Spleen (tissue), 11 donors: Measurements from ENCODE around the gene F2RL1. TPM values are rescaled to one million over a fixed set of nuclear protein-coding genes. Genes with fewer than 3 reads are reported as not detected.

ENCODE experiments used
- DNase-seq: peaks from one replicate; pipeline ENCODE4 v3.0.0-alpha.2; 2020
- H3K27ac ChIP-seq, 8 donors: fragments of 200-600 bp; sonication (generic) in 7 of 8; 1 replicate in 4 of 8; 2 replicates in 4 of 8; pipeline versions ENCODE4 v1.5.0 to v1.8.0; 2016 to 2021; ENCODE audit warnings: inconsistent platforms in 4 of 8, mild to moderate bottlenecking in 4 of 8, moderate library complexity in 1 of 8
- H3K27me3 ChIP-seq, 7 donors: fragments of 200-600 bp; sonication (generic) in 6 of 7; replicated peaks in 1 of 7; 1 replicate in 4 of 7; 2 replicates in 3 of 7; pipeline versions ENCODE4 v1.5.0 to v1.8.0; 2016 to 2021; ENCODE audit warnings: inconsistent platforms in 3 of 7, mild to moderate bottlenecking in 1 of 7
- H3K36me3 ChIP-seq, 6 donors: fragments of 200-600 bp; sonication (generic) in 5 of 6; 1 replicate in 4 of 6; 2 replicates in 2 of 6; pipeline versions ENCODE4 v1.5.0 to v1.8.0; 2016 to 2021; ENCODE audit warnings: inconsistent platforms in 2 of 6
- H3K4me1 ChIP-seq, 6 donors: fragments of 200-600 bp; sonication (generic) in 5 of 6; 1 replicate in 3 of 6; 2 replicates in 3 of 6; pipeline versions ENCODE4 v1.5.0 to v1.8.0; 2016 to 2021; ENCODE audit warnings: inconsistent platforms in 3 of 6
- H3K4me3 ChIP-seq, 8 donors: fragments of 200-600 bp; sonication (generic) in 7 of 8; 1 replicate in 4 of 8; 2 replicates in 4 of 8; pipeline versions ENCODE4 v1.5.0 to v1.8.0; 2016 to 2021; ENCODE audit warnings: inconsistent platforms in 4 of 8, mild to moderate bottlenecking in 4 of 8, moderate library complexity in 2 of 8
- H3K9me3 ChIP-seq, 8 donors: fragments of 200-600 bp; sonication (generic) in 7 of 8; 1 replicate in 4 of 8; 2 replicates in 4 of 8; pipeline versions ENCODE4 v1.5.0 to v1.8.0; 2016 to 2021; ENCODE audit warnings: inconsistent platforms in 4 of 8
- CTCF ChIP-seq, 11 experiments: fragments of 200-600 bp in 7 of 11; fragments of 450-650 bp in 4 of 11; sonication (generic) in 4 of 11; IDR thresholded peaks in 8 of 11; conservative IDR thresholded peaks in 3 of 11; 1 replicate in 7 of 11; 2 replicates in 4 of 11; pipeline versions ENCODE4 v1.4.0 to v1.8.0; 2016 to 2021; ENCODE audit warnings: antibody characterized with exemption in 11 of 11, inconsistent platforms in 4 of 11, mild to moderate bottlenecking in 1 of 11
- POLR2A ChIP-seq, 3 donors: fragments of 450-650 bp; IDR thresholded peaks; one replicate each; pipeline ENCODE4 v1.5.1; 2017; ENCODE audit warnings: antibody characterized with exemption in 3 of 3, mild to moderate bottlenecking in 1 of 3
- POLR2AphosphoS5 ChIP-seq, 3 donors: sonication (generic); formaldehyde crosslinking; IDR thresholded peaks; one replicate each; pipeline ENCODE4 v1.5.1; 2017; ENCODE audit warnings: antibody characterized with exemption in 3 of 3
- WGBS, 5 donors: extraction: QIAGEN DNeasy Blood & Tissue Kit in 3 of 5; methylation state at CpG; one replicate each; pipeline versions ENCODE4 v1.1.5 to v1.1.7; 2013 to 2018; 5-methylcytosine and 5-hydroxymethylcytosine counted together
- intact Hi-C: fragments of 100-400 bp; cut with DNase I; formaldehyde crosslinking; loops from one replicate; pipeline ENCODE4 v1.15.0; 2023; ENCODE audit warnings: low total_unique reads
- polyA plus RNA-seq, 3 donors: library from polyadenylated mRNA; stranded (reverse); fragments of 200-250 nt; gene quantifications; one replicate each; pipeline ENCODE4 v1.2.1, GENCODE V29; 2013
- total RNA-seq, 7 donors: library from RNA; depleted of rRNA in 3 of 7; stranded (reverse); fragments of >200 nt in 3 of 7; fragmentation: NEBNext Ultra II Directional in 4 of 7; extraction: Animal tissue kit (Norgen Biotek cat#: 25700) in 4 of 7; gene quantifications; one replicate each; pipeline versions ENCODE4 v1.1.0 to v1.2.1, GENCODE V29; 2016 to 2021
- donor health status: healthy with polysubstance abuse.
- donor health status: DM: no; HTN: no; CAD: no; lungs with moderate emphysema.
- donor health status: DM: no; HTN: no; CAD: no.
- donor health status: Bipolar disorder and iron deficiency.
- donor health status: healthy.
- donor health status: DM: no; HTN: no; CAD: no.
- donor health status: DM: yes; HTN: yes; CAD: no.

F2RL1 gene
- total and polyA plus RNA-seq, 10 donors = 0.46 to 9.5 (median 4.6) TPM

DNA sequence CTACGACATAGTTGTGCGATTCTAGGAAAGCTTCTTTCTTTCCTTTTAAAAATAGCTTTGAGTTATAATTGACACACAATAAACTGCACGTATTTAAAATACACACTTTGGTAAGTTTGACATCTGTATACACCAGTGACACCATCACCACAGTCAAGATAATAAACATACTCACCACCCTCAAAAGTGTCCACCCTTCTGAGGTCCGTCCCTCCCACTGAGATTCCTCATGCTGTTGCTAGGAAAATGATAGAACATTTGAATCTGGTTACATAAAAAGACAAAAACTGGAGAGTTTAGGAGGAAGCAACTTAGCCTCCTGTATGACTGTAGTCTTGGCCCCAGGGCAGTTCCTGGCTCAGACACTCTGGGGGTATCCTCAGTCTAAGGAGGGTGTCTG, 48.2 kb downstream of the F2RL1 start:
- H3K27me3 ChIP-seq = no peaks in the 10 kb centered on the region
- no peaks in the 10 kb centered on the region for H3K36me3 ChIP-seq
- H3K4me3 ChIP-seq = no peak overlapping the region
- 79 to 89% (median 86%) methylated on average over 4 of the region's 4 CpGs for WGBS, 5 donors
- no peak overlapping the region for H3K27ac ChIP-seq
- TF ChIP-seq CTCF (IDR thresholded peaks at IDR 0.05 in 8 of 11, conservative IDR thresholded peaks at IDR 0.05 in 3 of 11) = no peak
- TF ChIP-seq POLR2AphosphoS5 (IDR thresholded peaks at IDR 0.05) = no peak
- intact Hi-C loops = loop anchor here (5.0 kb wide), 1 partner anchor 150 kb away; no protein-coding TSS in a partner anchor
- peaks cover 0 to 5% (median 0%) of the 10 kb centered on the region in 6 donors for H3K4me1 ChIP-seq
- DNase-seq = no peak
- H3K9me3 ChIP-seq = no peaks in the 10 kb centered on the region

GRCh38 chr5:76867827-76868693, 49.2 kb downstream of the F2RL1 start:
- H3K4me3 ChIP-seq = no peak overlapping the region
- no peak for DNase-seq
- H3K36me3 ChIP-seq = no peaks in the 10 kb centered on the region
- TF ChIP-seq POLR2AphosphoS5 (IDR thresholded peaks at IDR 0.05) (no peak), CTCF (IDR thresholded peaks at IDR 0.05 in 8 of 11, conservative IDR thresholded peaks at IDR 0.05 in 3 of 11) (peak; percentile 58 to 88 (median 79)), POLR2A (IDR thresholded peaks at IDR 0.05) (no peak)
- H3K9me3 ChIP-seq = no peaks in the 10 kb centered on the region
- 72 to 86% (median 76%) methylated on average over 8 of the region's 8 CpGs for WGBS, 5 donors
- H3K4me1 ChIP-seq = peaks cover 0 to 5% (median 0%) of the 10 kb centered on the region in 6 donors
- H3K27ac ChIP-seq = no peak overlapping the region
- intact Hi-C loops = loop anchor here (5.0 kb wide), 1 partner anchor 149 kb away; no protein-coding TSS in a partner anchor
- no peaks in the 10 kb centered on the region for H3K27me3 ChIP-seq

DNA sequence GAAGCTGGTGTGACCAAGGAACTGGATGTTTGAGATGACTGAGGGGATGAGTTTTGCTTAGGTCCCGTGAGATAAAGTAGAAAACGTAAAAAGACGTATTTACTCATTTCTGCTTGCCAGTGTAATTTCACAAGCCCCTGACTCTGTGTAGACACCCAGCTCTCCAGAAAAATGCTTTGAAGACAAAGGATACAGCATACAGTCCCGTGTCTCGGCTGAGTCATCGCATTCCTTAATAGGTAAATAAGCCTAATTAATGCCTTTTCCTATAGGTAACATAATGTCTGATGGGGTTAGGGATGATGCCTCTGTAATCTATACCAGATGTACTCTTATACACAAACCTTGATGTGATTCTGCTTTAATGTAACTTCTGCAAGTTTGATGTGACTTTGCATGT, 51.2 kb downstream of the F2RL1 start:
- no peak for TF ChIP-seq POLR2AphosphoS5 (IDR thresholded peaks at IDR 0.05)
- no peak for TF ChIP-seq POLR2A (IDR thresholded peaks at IDR 0.05)
- no peak for TF ChIP-seq CTCF (IDR thresholded peaks at IDR 0.05 in 8 of 11, conservative IDR thresholded peaks at IDR 0.05 in 3 of 11)
- 82 to 90% (median 89%) methylated on average over 6 of the region's 6 CpGs for WGBS, 5 donors

DNA sequence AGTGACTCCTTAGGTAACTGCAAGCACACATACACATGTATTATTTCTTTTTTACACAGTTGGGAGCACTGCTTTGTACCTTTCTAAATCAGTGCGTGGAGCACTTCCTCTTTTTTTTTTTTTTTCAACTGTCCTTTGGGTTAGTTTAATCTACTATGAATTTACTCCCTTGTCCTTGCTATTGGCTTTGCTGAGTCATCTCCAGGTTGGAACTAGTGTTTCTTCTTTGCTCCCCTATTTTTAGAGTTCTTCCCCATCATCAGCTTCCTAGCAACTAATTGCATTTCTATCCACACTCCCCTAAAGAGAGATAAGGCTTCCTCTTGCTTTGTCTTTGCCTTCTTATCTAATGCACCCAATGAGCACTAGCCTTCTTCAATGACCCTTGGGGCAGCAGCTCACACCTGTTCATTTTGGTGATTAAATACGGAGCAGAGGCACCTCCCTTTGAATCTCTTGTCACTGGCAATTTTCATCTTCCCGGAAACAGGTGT, 55.3 kb downstream of the F2RL1 start:
- intact Hi-C loops = no loop called here
- TF ChIP-seq POLR2AphosphoS5 (IDR thresholded peaks at IDR 0.05) = no peak
- TF ChIP-seq POLR2A (IDR thresholded peaks at IDR 0.05) = no peak
- TF ChIP-seq CTCF (IDR thresholded peaks at IDR 0.05 in 8 of 11, conservative IDR thresholded peaks at IDR 0.05 in 3 of 11) = no peak
- Histone ChIP-seq H3K4me1 (peaks cover 0 to 25% (median 17%) of the 10 kb centered on the region in 6 donors), H3K27me3 (no peaks in the 10 kb centered on the region), H3K36me3 (no peaks in the 10 kb centered on the region), H3K9me3 (no peaks in the 10 kb centered on the region), H3K27ac (peak overlapping the region in 1 of 8 donors; percentile 62), H3K4me3 (peak overlapping the region in 2 of 8 donors; percentile 24 to 35)
- 33 to 46% (median 39%) methylated on average over 3 of the region's 3 CpGs for WGBS, 5 donors
- DNase-seq = no peak

More for the DNA sequence above, 51.2 kb downstream of the F2RL1 start:
- Histone ChIP-seq H3K4me1 (peaks cover 0 to 17% (median 14%) of the 10 kb centered on the region in 6 donors), H3K36me3 (no peaks in the 10 kb centered on the region), H3K27me3 (no peaks in the 10 kb centered on the region), H3K27ac (no peak overlapping the region), H3K9me3 (no peaks in the 10 kb centered on the region), H3K4me3 (no peak overlapping the region)
- DNase-seq = no peak
- intact Hi-C loops = no loop called here
